Muscle of back (tissue), 11 donors: Measurements from ENCODE around the gene RALGPS1. TPM values are rescaled to one million over a fixed set of nuclear protein-coding genes. Genes with fewer than 3 reads are reported as not detected.
A peak's percentile ranks its signal among the peaks of the same experiment; 100 is the strongest.

Source experiments
- DNase-seq, 3 donors: peaks; one replicate each; pipeline versions ENCODE4 v3.0.0 to v3.0.0-alpha.2; 2013
- polyA plus RNA-seq, 10 donors: library from polyadenylated mRNA; unstranded; fragments of 120-200 nt; gene quantifications; one replicate each; pipeline ENCODE4 v1.2.1, GENCODE V29; 2013; ENCODE audit not compliant: insufficient read length in 10 of 10

RALGPS1 gene
- polyA plus RNA-seq, 10 donors, result 4.6 to 11.4 (median 7.5) TPM

GRCh38 chr9:126904586-126904985 is 10.0 kb upstream of the RALGPS1 start:
- DNase-seq, result no peak

- no peak for DNase-seq
Measured at GRCh38 chr9:126906091-126906490, 8.5 kb upstream of the RALGPS1 start.

- no peak for DNase-seq
Measured at GRCh38 chr9:126907058-126907457, 7.5 kb upstream of the RALGPS1 start.

GRCh38 chr9:126915281-126915816 is 767 bp downstream of the RALGPS1 start:
- DNase-seq, result peak in 2 of 3 donors; percentile 15 to 30

GRCh38 chr9:126915846-126916543 is 1.4 kb downstream of the RALGPS1 start:
- DNase-seq, result no peak

GRCh38 chr9:126916909-126917308 is 2.3 kb downstream of the RALGPS1 start:
- no peak for DNase-seq

- peak in 1 of 3 donors; percentile 11 for DNase-seq
Measured at GRCh38 chr9:126919193-126919592, 4.6 kb downstream of the RALGPS1 start.

GRCh38 chr9:126925876-126926275 is 11.3 kb downstream of the RALGPS1 start:
- DNase-seq, result no peak

GRCh38 chr9:126926364-126926763 is 11.8 kb downstream of the RALGPS1 start:
- no peak for DNase-seq

GRCh38 chr9:126927419-126927818 is 12.8 kb downstream of the RALGPS1 start:
- no peak for DNase-seq

- no peak for DNase-seq
Measured at GRCh38 chr9:126932871-126933321, 18.3 kb downstream of the RALGPS1 start.

GRCh38 chr9:126933334-126933980 is 18.9 kb downstream of the RALGPS1 start:
- DNase-seq, result no peak

- no peak for DNase-seq
Measured at GRCh38 chr9:126934441-126934840, 19.9 kb downstream of the RALGPS1 start.

- DNase-seq, result no peak
Measured at GRCh38 chr9:126935630-126936029, 21.0 kb downstream of the RALGPS1 start.

- no peak for DNase-seq
Measured at GRCh38 chr9:126937444-126937843, 22.9 kb downstream of the RALGPS1 start.

GRCh38 chr9:126938327-126938726 is 23.7 kb downstream of the RALGPS1 start:
- no peak for DNase-seq

GRCh38 chr9:126939821-126940221 is 25.2 kb downstream of the RALGPS1 start:
- no peak for DNase-seq

GRCh38 chr9:126942399-126942798 is 27.8 kb downstream of the RALGPS1 start:
- peak in 2 of 3 donors; percentile 49 to 78 for DNase-seq

- DNase-seq, result no peak
Measured at GRCh38 chr9:126945682-126946081, 31.1 kb downstream of the RALGPS1 start.

- DNase-seq, result no peak
Measured at GRCh38 chr9:126947529-126947928, 32.9 kb downstream of the RALGPS1 start.

- DNase-seq, result peak in 1 of 3 donors; percentile 70
Measured at GRCh38 chr9:126952205-126952977, 37.8 kb downstream of the RALGPS1 start.
